Measurements from ENCODE around the gene PRAMEF1.
"Not testable (repeated sequence)": the region's sequence is repeated elsewhere in the genome, so short reads cannot be mapped to it uniquely, and the experiment has no call there.

PRAMEF1 gene

GRCh38 chr1:12776801-12777557 is 14.2 kb upstream of the PRAMEF1 start:
- no peak for DNase-seq

GRCh38 chr1:12778061-12778460 is 13.1 kb upstream of the PRAMEF1 start:
- DNase-seq: no peak

- no peak for DNase-seq
These were observed 12.3 kb upstream of the PRAMEF1 start for GRCh38 chr1:12778907-12779306.

GRCh38 chr1:12781488-12781887 is 9.7 kb upstream of the PRAMEF1 start:
- DNase-seq: not testable (repeated sequence)

GRCh38 chr1:12783783-12784182 is 7.4 kb upstream of the PRAMEF1 start:
- DNase-seq: not testable (repeated sequence)

GRCh38 chr1:12784729-12785128 is 6.5 kb upstream of the PRAMEF1 start:
- DNase-seq: not testable (repeated sequence)

- DNase-seq: no peak
These were observed 7.7 kb downstream of the PRAMEF1 start for GRCh38 chr1:12798911-12799310.

- no peak for DNase-seq
These were observed 8.5 kb downstream of the PRAMEF1 start for GRCh38 chr1:12799730-12800129.

- no peak for DNase-seq
These were observed 18.7 kb downstream of the PRAMEF1 start for GRCh38 chr1:12809933-12810332.

- DNase-seq: no peak
These were observed 19.7 kb downstream of the PRAMEF1 start for GRCh38 chr1:12810691-12811408.

GRCh38 chr1:12811409-12811784 is 20.2 kb downstream of the PRAMEF1 start:
- DNase-seq: no peak

GRCh38 chr1:12819061-12819460 is 27.9 kb downstream of the PRAMEF1 start:
- not testable (repeated sequence) for DNase-seq

- not testable (repeated sequence) for DNase-seq
These were observed 40.1 kb downstream of the PRAMEF1 start, which contains the start of gene PRAMEF11 for GRCh38 chr1:12831310-12831709. PRAMEF11 (minus strand) TSS chr1:12831410; CDS start chr1:12828789, 2,621 bp downstream.

GRCh38 chr1:12833251-12833650 is 42.1 kb downstream of the PRAMEF1 start:
- DNase-seq: not testable (repeated sequence)

Measured in stimulated activated naive CD4-positive, alpha-beta T cell treated with Interleukin-2 at 50 U/mL for 16 hours (primary cell).